Ishikawa (cell line): ENCODE results near the gene TTC6.

ENCODE experiments used
- CEBPB ChIP-seq: IDR thresholded peaks from 2 replicates; pipeline ENCODE4 v1.6.1; 2012
- CREB1 ChIP-seq: IDR thresholded peaks from 2 replicates; pipeline ENCODE4 v1.6.1; 2012; ENCODE audit warnings: low read depth
- EGR1 ChIP-seq: IDR thresholded peaks from 2 replicates; pipeline ENCODE4 v1.6.1; 2012
- EP300 ChIP-seq: IDR thresholded peaks from 2 replicates; pipeline ENCODE4 v1.6.1; 2012; ENCODE audit warnings: borderline replicate concordance
- FOXM1 ChIP-seq: IDR thresholded peaks from 2 replicates; pipeline ENCODE4 v1.6.1; 2012; ENCODE audit warnings: low read depth, borderline replicate concordance
- MAX ChIP-seq: IDR thresholded peaks from 2 replicates; pipeline ENCODE4 v1.6.1; 2012
- NFIC ChIP-seq: IDR thresholded peaks from 2 replicates; pipeline ENCODE4 v1.6.1; 2012
- RAD21 ChIP-seq: IDR thresholded peaks from 2 replicates; pipeline ENCODE4 v1.6.1; 2012; ENCODE audit warnings: low read depth
- REST ChIP-seq: IDR thresholded peaks from 2 replicates; pipeline ENCODE4 v1.6.1; 2012; ENCODE audit warnings: low read depth, mild to moderate bottlenecking
- TAF1 ChIP-seq: IDR thresholded peaks from 2 replicates; pipeline ENCODE4 v1.6.1; 2012; ENCODE audit warnings: low read depth, mild to moderate bottlenecking
- TCF12 ChIP-seq: IDR thresholded peaks from 2 replicates; pipeline ENCODE4 v1.6.1; 2012; ENCODE audit warnings: low read depth
- TEAD4 ChIP-seq: IDR thresholded peaks from 2 replicates; pipeline ENCODE4 v1.6.1; 2012
- USF1 ChIP-seq: IDR thresholded peaks from 2 replicates; pipeline ENCODE4 v1.6.1; 2012
- YY1 ChIP-seq: IDR thresholded peaks from 2 replicates; pipeline ENCODE4 v1.6.1; 2012; ENCODE audit warnings: low read depth
- ZBTB7A ChIP-seq: IDR thresholded peaks from 2 replicates; pipeline ENCODE4 v1.6.1; 2012; ENCODE audit warnings: low read depth

The TTC6 gene

GRCh38 chr14:37587881-37588666, 7.4 kb upstream of the TTC6 start:
- TF ChIP-seq TAF1 (no peak), ZBTB7A (peak; percentile 78; the same call in 1 of the 2 replicates)

- TF ChIP-seq CREB1, result no peak
- TF ChIP-seq YY1, result no peak
- TF ChIP-seq TEAD4, result no peak
- TF ChIP-seq ZBTB7A, result no peak
- TF ChIP-seq RAD21, result no peak
- TF ChIP-seq TAF1, result no peak
- TF ChIP-seq REST, result no peak
- no peak for TF ChIP-seq CEBPB
- no peak for TF ChIP-seq EP300
- TF ChIP-seq EGR1, result no peak
- TF ChIP-seq FOXM1, result no peak
- TF ChIP-seq MAX, result no peak
- no peak for TF ChIP-seq TCF12
These were observed 6.8 kb upstream of the TTC6 start for GRCh38 chr14:37588667-37588955.

GRCh38 chr14:37588956-37589714, 6.3 kb upstream of the TTC6 start:
- TF ChIP-seq YY1 (no peak), CEBPB (no peak), EGR1 (no peak), TEAD4 (no peak), REST (no peak), TCF12 (no peak), USF1 (no peak), MAX (no peak)

GRCh38 chr14:37589715-37590427, 5.6 kb upstream of the TTC6 start:
- TF ChIP-seq TCF12 (no peak), TAF1 (no peak), RAD21 (no peak), MAX (no peak), USF1 (no peak), CEBPB (no peak), NFIC (no peak), EP300 (no peak), EGR1 (no peak)

- TF ChIP-seq YY1, result no peak
- TF ChIP-seq CREB1, result no peak
- TF ChIP-seq CEBPB, result no peak
- no peak for TF ChIP-seq REST
- TF ChIP-seq MAX, result no peak
- TF ChIP-seq ZBTB7A, result no peak
- TF ChIP-seq TAF1, result no peak
- no peak for TF ChIP-seq EGR1
- no peak for TF ChIP-seq TEAD4
- TF ChIP-seq EP300, result no peak
- TF ChIP-seq USF1, result no peak
- TF ChIP-seq NFIC, result no peak
These were observed 4.8 kb upstream of the TTC6 start for GRCh38 chr14:37590428-37591139.
